HCT116 (cell line): ENCODE measurements around the gene RGP1. TPM values are rescaled to one million over a fixed set of nuclear protein-coding genes. Genes with fewer than 3 reads are reported as not detected.

Experiments
- ATAC-seq: fragments of 200-7000 bp; cut with Tn5 transposase; 2 replicates; pipeline ENCODE4 v1.9.1; 2020; ENCODE audit warnings: mild to moderate bottlenecking, moderate library complexity
- BruUV-seq: library from RNA; stranded (reverse); fragments of 400-500 nt; replicated peaks from 2 replicates; lab custom pipeline; 2021; lab: Mats Ljungman, UMichigan
- CTCF ChIA-PET: fragments of 300-600 bp; sonication (Branson Sonifier 250); formaldehyde crosslinking; loops from one replicate; lab custom pipeline; 2021; ENCODE audit warnings: antibody characterized with exemption; lab: Charles Lee
- POLR2A ChIA-PET: fragments of 300-600, 350-600 bp; sonication (Branson Sonifier 250); formaldehyde crosslinking; loops from one replicate; lab custom pipeline; 2021; ENCODE audit warnings: antibody characterized with exemption; lab: Charles Lee
- RAD21 ChIA-PET, 2 experiments: fragments of 300-600 bp; sonication (Branson Sonifier 250); formaldehyde crosslinking; loops; one replicate each; lab custom pipeline; 2023; ENCODE audit warnings: low total read pairs in 2 of 2; ENCODE audit not compliant: uncharacterized antibody in 2 of 2, unreplicated experiment in 2 of 2, low non-redundant PET in 1 of 2; lab: Charles Lee
- DNase-seq: peaks from one replicate; pipeline ENCODE4 v3.0.0-alpha.2; 2010; ENCODE audit warnings: low read depth, low spot score
- H2AFZ ChIP-seq: fragments of 200-600 bp; shearing (Covaris generic), sonication (generic); 2 replicates; pipeline ENCODE4 v1.6.1; 2017; ENCODE audit warnings: low read depth, mixed run types, mixed read lengths, antibody characterized with exemption, low read length; ENCODE audit not compliant: poor library complexity, severe bottlenecking
- H3K27ac ChIP-seq: 2 replicates; pipeline ENCODE4 v1.5.1; 2012; ENCODE audit warnings: low read depth, low read length
- H3K27me3 ChIP-seq: fragments of 200-600 bp; sonication (generic); 2 replicates; pipeline ENCODE4 v1.6.1; 2016; ENCODE audit warnings: mixed run types, low read length, mixed read lengths; ENCODE audit not compliant: insufficient read depth
- H3K36me3 ChIP-seq, 2 experiments: fragments of 200-500 bp in 1 of 2; fragments of 200-600 bp in 1 of 2; sonication (Bioruptor generic) in 1 of 2; sonication (generic) in 1 of 2; 2 replicates each; pipeline versions ENCODE4 v1.5.1 to v1.6.1; 2014 to 2016; ENCODE audit warnings: low read length in 2 of 2, inconsistent platforms in 1 of 2, mixed read lengths in 1 of 2, mixed run types in 1 of 2; ENCODE audit not compliant: insufficient read depth in 2 of 2, control insufficient read depth in 1 of 2
- H3K4me1 ChIP-seq, 2 experiments: fragments of 200-600 bp in 1 of 2; sonication (generic) in 1 of 2; 2 replicates each; pipeline versions ENCODE4 v1.5.1 to v1.6.1; 2012 to 2017; ENCODE audit warnings: low read length in 2 of 2, inconsistent platforms in 1 of 2, mild to moderate bottlenecking in 1 of 2, mixed read lengths in 1 of 2, mixed run types in 1 of 2, moderate library complexity in 1 of 2; ENCODE audit not compliant: insufficient read depth in 2 of 2, control insufficient read depth in 1 of 2
- H3K4me2 ChIP-seq: fragments of 200-600 bp; sonication (generic); 2 replicates; pipeline ENCODE4 v1.6.1; 2017; ENCODE audit warnings: mixed run types, low read length, mixed read lengths
- H3K4me3 ChIP-seq, 2 experiments: fragments of 200-600 bp in 1 of 2; sonication (generic) in 1 of 2; replicated peaks in 1 of 2; 2 replicates each; pipeline ENCODE4 v1.5.1; 2011 to 2016; ENCODE audit warnings: low read length in 2 of 2, control low read depth in 1 of 2, low read depth in 1 of 2, mild to moderate bottlenecking in 1 of 2, mixed read lengths in 1 of 2, mixed run types in 1 of 2
- H3K79me2 ChIP-seq: fragments of 200-600 bp; sonication (generic); 2 replicates; pipeline ENCODE4 v1.6.1; 2017; ENCODE audit warnings: mild to moderate bottlenecking, mixed run types, low read length, moderate library complexity, mixed read lengths; ENCODE audit not compliant: insufficient read depth
- H3K9ac ChIP-seq: fragments of 200-600 bp; sonication (generic); 2 replicates; pipeline ENCODE4 v1.6.1; 2016; ENCODE audit warnings: low read length, mixed read lengths
- H3K9me2 ChIP-seq: fragments of 200-600 bp; sonication (generic), shearing (Covaris generic); 2 replicates; pipeline ENCODE4 v1.6.1; 2017; ENCODE audit warnings: mixed run types, mild to moderate bottlenecking, moderate library complexity; ENCODE audit not compliant: insufficient read depth
- H3K9me3 ChIP-seq, 2 experiments: fragments of 200-500 bp in 1 of 2; fragments of 200-600 bp in 1 of 2; sonication (Bioruptor generic) in 1 of 2; sonication (generic) in 1 of 2; 2 replicates each; pipeline ENCODE4 v1.6.1; 2014 to 2017; ENCODE audit warnings: low read length in 2 of 2, mixed read lengths in 2 of 2, inconsistent platforms in 1 of 2, low read depth in 1 of 2, mild to moderate bottlenecking in 1 of 2, mixed run types in 1 of 2, moderate library complexity in 1 of 2; ENCODE audit not compliant: control insufficient read depth in 1 of 2, insufficient read depth in 1 of 2
- H4K20me1 ChIP-seq: fragments of 200-600 bp; sonication (generic), shearing (Covaris generic); 2 replicates; pipeline ENCODE4 v1.6.1; 2017; ENCODE audit warnings: mixed run types, mild to moderate bottlenecking, moderate library complexity; ENCODE audit not compliant: insufficient read depth
- ATF3 ChIP-seq: IDR thresholded peaks from 2 replicates; pipeline ENCODE4 v1.6.1; 2012
- CBX3 ChIP-seq: IDR thresholded peaks from 2 replicates; pipeline ENCODE4 v1.6.1; 2012; ENCODE audit warnings: low read depth
- CEBPB ChIP-seq: IDR thresholded peaks from 2 replicates; pipeline ENCODE4 v1.6.1; 2012; ENCODE audit warnings: low read depth
- CTCF ChIP-seq, 3 experiments: fragments of 200-600 bp in 1 of 3; sonication (generic) in 1 of 3; IDR thresholded peaks in 2 of 3; conservative IDR thresholded peaks in 1 of 3; 2 replicates each; pipeline ENCODE4 v1.5.1; 2012 to 2017; ENCODE audit warnings: low read depth in 2 of 3, low read length in 2 of 3, antibody characterized with exemption in 1 of 3, borderline replicate concordance in 1 of 3, control low read depth in 1 of 3, mild to moderate bottlenecking in 1 of 3, mixed read lengths in 1 of 3, mixed run types in 1 of 3, moderate library complexity in 1 of 3; ENCODE audit not compliant: insufficient read depth in 1 of 3
- EGR1 ChIP-seq: IDR thresholded peaks from 2 replicates; pipeline ENCODE4 v1.6.1; 2012; ENCODE audit warnings: low read depth
- EZH2phosphoT487 ChIP-seq: fragments of 200-600 bp; IDR thresholded peaks from 2 replicates; pipeline ENCODE4 v1.6.1; 2018; ENCODE audit warnings: antibody characterized with exemption, borderline replicate concordance
- FOSL1 ChIP-seq: IDR thresholded peaks from 2 replicates; pipeline ENCODE4 v1.6.1; 2012; ENCODE audit warnings: low read depth
- JUND ChIP-seq: IDR thresholded peaks from 2 replicates; pipeline ENCODE4 v1.6.1; 2012
- MAX ChIP-seq: IDR thresholded peaks from 2 replicates; pipeline ENCODE4 v1.6.1; 2012
- POLR2A ChIP-seq: IDR thresholded peaks from 2 replicates; pipeline ENCODE4 v1.7.0; 2011; ENCODE audit warnings: borderline replicate concordance; ENCODE audit not compliant: insufficient read depth, insufficient read length; ENCODE audit errors: extremely low read depth
- POLR2AphosphoS5 ChIP-seq: IDR thresholded peaks from 2 replicates; pipeline ENCODE4 v1.6.1; 2011; ENCODE audit warnings: mild to moderate bottlenecking, low read depth, low read length, moderate library complexity
- RAD21 ChIP-seq: IDR thresholded peaks from 2 replicates; pipeline ENCODE4 v1.6.1; 2012; ENCODE audit warnings: low read depth, mild to moderate bottlenecking
- REST ChIP-seq: IDR thresholded peaks from 2 replicates; pipeline ENCODE4 v1.6.1; 2012; ENCODE audit warnings: low read depth
- SRF ChIP-seq: IDR thresholded peaks from 2 replicates; pipeline ENCODE4 v1.6.1; 2012; ENCODE audit warnings: low read depth
- TCF7L2 ChIP-seq: IDR thresholded peaks from 2 replicates; pipeline ENCODE4 v1.7.0; 2011; ENCODE audit warnings: borderline replicate concordance, inconsistent platforms; ENCODE audit not compliant: insufficient read depth, insufficient read length; ENCODE audit errors: extremely low read depth
- YY1 ChIP-seq: IDR thresholded peaks from 2 replicates; pipeline ENCODE4 v1.6.1; 2011; ENCODE audit warnings: low read length, low read depth, moderate library complexity, mild to moderate bottlenecking; ENCODE audit not compliant: insufficient replicate concordance; ENCODE audit errors: extremely low read depth
- ZFX ChIP-seq: fragments of 450-650 bp; IDR thresholded peaks from 2 replicates; pipeline ENCODE4 v1.6.1; 2017
- intact Hi-C: fragments of 100-400 bp; cut with micrococcal nuclease; formaldehyde crosslinking; loops from 2 replicates; pipeline ENCODE4 v1.10.0; 2022
- total RNA-seq: library from RNA; stranded (reverse); gene quantifications from one replicate; pipeline ENCODE4 v1.2.1, GENCODE V29; 2021; ENCODE audit not compliant: unreplicated experiment

RGP1 gene
- total RNA-seq, 1 experiment from 2014 or later, result 32.6 TPM

GRCh38 chr9:35738924-35739323, 10.2 kb upstream of the RGP1 start (continued):
- no peak for TF ChIP-seq ATF3

- Histone ChIP-seq H4K20me1 (no peaks in the 10 kb centered on the region), H3K9me3 (no peaks in the 10 kb centered on the region), H2AFZ (no peak overlapping the region), H3K4me1 (no peaks in the 10 kb centered on the region; a peak in 1 of 4 replicates), H3K4me3 (no peak overlapping the region), H3K36me3 (peaks cover 64 to 72% of the 10 kb centered on the region in 2 experiments), H3K27me3 (no peaks in the 10 kb centered on the region), H3K9me2 (no peaks in the 10 kb centered on the region), H3K27ac (no peak overlapping the region), H3K4me2 (no peak overlapping the region), H3K79me2 (peaks cover 28% of the 10 kb centered on the region), H3K9ac (no peak overlapping the region)
- ChIA-PET CTCF (no interaction called here), RAD21 (no interaction called here), POLR2A (no interaction called here)
- BruUV-seq, result no TSS peak
- no peak for ATAC-seq
- DNase-seq, result no peak
- intact Hi-C loops, result no loop called here
- TF ChIP-seq EZH2phosphoT487 (no peak), CTCF (IDR thresholded peaks at IDR 0.05 in 2 of 3, conservative IDR thresholded peaks at IDR 0.05 in 1 of 3; ENCODE audit: borderline replicate concordance in 1 of 3, insufficient read depth in 1 of 3, low read depth in 2 of 3, low read length in 2 of 3) (no peak), YY1 (no peak), JUND (no peak), POLR2AphosphoS5 (no peak), CBX3 (no peak), TCF7L2 (no peak), EGR1 (no peak), MAX (no peak), RAD21 (no peak), CEBPB (no peak), ATF3 (no peak), REST (no peak), SRF (no peak), FOSL1 (no peak), POLR2A (no peak), ZFX (no peak)
Observed at GRCh38 chr9:35740243-35740642, 8.8 kb upstream of the RGP1 start.
